H1 (cell line): ENCODE measurements around the gene FES. TPM values are rescaled to one million over a fixed set of nuclear protein-coding genes. Genes with fewer than 3 reads are reported as not detected.

ENCODE experiments used
- CTCF ChIA-PET: fragments of 300-600 bp; sonication (Branson Sonifier 250); formaldehyde crosslinking; loops from one replicate; lab custom pipeline; 2021; ENCODE audit not compliant: partially characterized antibody; lab: Charles Lee
- POLR2A ChIA-PET: fragments of 300-600 bp; sonication (Branson Sonifier 250); formaldehyde crosslinking; loops from one replicate; lab custom pipeline; 2021; ENCODE audit warnings: inconsistent platforms; ENCODE audit not compliant: partially characterized antibody; lab: Charles Lee
- DNase-seq, 2 experiments: peaks; one replicate each; pipeline versions ENCODE4 v3.0.0 to v3.0.0-alpha.2; 2010 to 2022; ENCODE audit warnings: low spot score in 2 of 2, low read depth in 1 of 2, mixed read lengths in 1 of 2
- FAIRE-seq: peaks from 2 replicates; lab custom pipeline; 2011; peaks lifted over from hg19 to GRCh38; lab: Jason Lieb, UNC
- H2AFZ ChIP-seq: 2 replicates; pipeline ENCODE4 v1.8.1; 2012; ENCODE audit warnings: low read length, inconsistent platforms
- H2AK5ac ChIP-seq: 2 replicates; pipeline ENCODE4 v1.6.1; 2013; ENCODE audit warnings: low read depth, low read length
- H2BK120ac ChIP-seq: replicated peaks from 2 replicates; pipeline ENCODE3; 2013; ENCODE audit warnings: low read depth, low read length, inconsistent platforms
- H2BK12ac ChIP-seq: 2 replicates; pipeline ENCODE4 v1.6.1; 2013; ENCODE audit warnings: low read depth, low read length
- H2BK15ac ChIP-seq: 2 replicates; pipeline ENCODE4 v1.6.1; 2013; ENCODE audit warnings: low read length
- H2BK20ac ChIP-seq: 2 replicates; pipeline ENCODE4 v1.6.1; 2013; ENCODE audit warnings: low read length
- H2BK5ac ChIP-seq: 2 replicates; pipeline ENCODE4 v1.6.1; 2013; ENCODE audit warnings: low read depth, low read length
- H3K14ac ChIP-seq: 2 replicates; pipeline ENCODE4 v1.6.1; 2013; ENCODE audit warnings: inconsistent platforms; ENCODE audit not compliant: insufficient read length
- H3K18ac ChIP-seq: 2 replicates; pipeline ENCODE4 v1.6.1; 2013; ENCODE audit warnings: low read length; ENCODE audit errors: extremely low read depth
- H3K23ac ChIP-seq: 2 replicates; pipeline ENCODE4 v1.6.1; 2013; ENCODE audit warnings: inconsistent platforms; ENCODE audit not compliant: insufficient read length
- H3K23me2 ChIP-seq: 2 replicates; pipeline ENCODE4 v1.6.1; 2013; ENCODE audit warnings: low read depth, low read length
- H3K27ac ChIP-seq: 2 replicates; pipeline ENCODE4 v1.6.1; 2011; ENCODE audit warnings: low read depth, low read length, inconsistent platforms
- H3K27me3 ChIP-seq, 4 experiments: replicated peaks in 1 of 4; 1 replicate in 1 of 4; 2 replicates in 3 of 4; pipeline versions ENCODE4 v1.6.1 to v1.8.1; 2011 to 2013; ENCODE audit warnings: low read length in 3 of 4, mild to moderate bottlenecking in 3 of 4, inconsistent platforms in 2 of 4, mixed read lengths in 2 of 4, moderate library complexity in 1 of 4; ENCODE audit not compliant: control insufficient read depth in 3 of 4, insufficient read depth in 3 of 4; ENCODE audit errors: extremely low read depth in 1 of 4
- H3K36me3 ChIP-seq, 4 experiments: 2 replicates each; pipeline versions ENCODE4 v1.6.1 to v1.8.1; 2011 to 2013; ENCODE audit warnings: mild to moderate bottlenecking in 4 of 4, low read length in 3 of 4, moderate library complexity in 2 of 4, control low read depth in 1 of 4, inconsistent platforms in 1 of 4; ENCODE audit not compliant: insufficient read depth in 4 of 4, control insufficient read depth in 2 of 4
- H3K4ac ChIP-seq: replicated peaks from 2 replicates; pipeline ENCODE3; 2013; ENCODE audit warnings: low read length, low read depth, mixed read lengths, inconsistent platforms; ENCODE audit not compliant: insufficient read length
- H3K4me1 ChIP-seq, 4 experiments: replicated peaks in 1 of 4; 1 replicate in 1 of 4; 2 replicates in 3 of 4; pipeline versions ENCODE4 v1.6.1 to v1.8.1; 2011 to 2013; ENCODE audit warnings: low read length in 3 of 4, inconsistent platforms in 2 of 4, mixed read lengths in 1 of 4; ENCODE audit not compliant: insufficient read depth in 4 of 4, control insufficient read depth in 3 of 4
- H3K4me2 ChIP-seq, 2 experiments: 2 replicates each; pipeline versions ENCODE4 v1.6.1 to v1.8.1; 2011 to 2013; ENCODE audit warnings: low read depth in 2 of 2, low read length in 2 of 2, control low read depth in 1 of 2, inconsistent platforms in 1 of 2, mild to moderate bottlenecking in 1 of 2; ENCODE audit not compliant: insufficient read depth in 1 of 2
- H3K4me3 ChIP-seq, 4 experiments: fragments of 200-600, 300-600 bp in 1 of 4; sonication (generic), shearing (Covaris generic), sonication (Bioruptor Twin) in 1 of 4; 2 replicates each; pipeline versions ENCODE4 v1.5.1 to v1.8.1; 2011 to 2016; ENCODE audit warnings: low read length in 4 of 4, low read depth in 3 of 4, control low read depth in 2 of 4, inconsistent platforms in 2 of 4, mild to moderate bottlenecking in 2 of 4, mixed read lengths in 1 of 4, moderate library complexity in 1 of 4; ENCODE audit not compliant: insufficient read depth in 2 of 4; ENCODE audit errors: extremely low read depth in 1 of 4
- H3K56ac ChIP-seq: replicated peaks from 2 replicates; pipeline ENCODE3; 2013; ENCODE audit warnings: low read depth, mild to moderate bottlenecking, mixed read lengths, low read length, inconsistent platforms; ENCODE audit not compliant: insufficient read length
- H3K79me1 ChIP-seq: 2 replicates; pipeline ENCODE4 v1.6.1; 2013; ENCODE audit warnings: low read depth, low read length, control low read depth
- H3K79me2 ChIP-seq, 2 experiments: 2 replicates each; pipeline versions ENCODE4 v1.6.1 to v1.8.1; 2012 to 2013; ENCODE audit warnings: low read length in 2 of 2, mild to moderate bottlenecking in 2 of 2, inconsistent platforms in 1 of 2; ENCODE audit not compliant: insufficient read depth in 2 of 2, control insufficient read depth in 1 of 2
- H3K9ac ChIP-seq, 4 experiments: replicated peaks in 1 of 4; 1 replicate in 1 of 4; 2 replicates in 3 of 4; pipeline versions ENCODE4 v1.6.1 to v1.8.1; 2011 to 2013; ENCODE audit warnings: low read depth in 3 of 4, low read length in 3 of 4, control low read depth in 2 of 4, mild to moderate bottlenecking in 2 of 4, moderate library complexity in 2 of 4, inconsistent platforms in 1 of 4; ENCODE audit errors: extremely low read depth in 1 of 4
- H3K9me3 ChIP-seq, 2 experiments: 2 replicates each; pipeline versions ENCODE4 v1.6.1 to v1.8.1; 2012 to 2013; ENCODE audit warnings: mild to moderate bottlenecking in 2 of 2, moderate library complexity in 2 of 2, control low read depth in 1 of 2, inconsistent platforms in 1 of 2, low read depth in 1 of 2, low read length in 1 of 2, mixed read lengths in 1 of 2; ENCODE audit not compliant: insufficient read depth in 2 of 2
- H4K20me1 ChIP-seq, 2 experiments: replicated peaks in 1 of 2; 2 replicates each; pipeline versions ENCODE3 to v1.8.1; 2011 to 2013; ENCODE audit warnings: inconsistent platforms in 2 of 2, low read length in 2 of 2, mild to moderate bottlenecking in 1 of 2; ENCODE audit not compliant: insufficient read depth in 2 of 2, control insufficient read depth in 1 of 2
- H4K5ac ChIP-seq: 2 replicates; pipeline ENCODE4 v1.6.1; 2013; ENCODE audit warnings: low read length, low read depth, mixed read lengths, inconsistent platforms; ENCODE audit not compliant: insufficient read length
- H4K8ac ChIP-seq: 2 replicates; pipeline ENCODE4 v1.8.0; 2013; ENCODE audit warnings: mild to moderate bottlenecking, moderate library complexity, low read length, inconsistent platforms; ENCODE audit not compliant: insufficient read depth; ENCODE audit errors: extremely low read depth
- H4K91ac ChIP-seq: replicated peaks from 2 replicates; pipeline ENCODE3; 2013; ENCODE audit warnings: low read length, mixed read lengths, inconsistent platforms; ENCODE audit not compliant: insufficient read length
- BRCA1 ChIP-seq: IDR thresholded peaks from 2 replicates; pipeline ENCODE4 v1.6.1; 2012; ENCODE audit warnings: low read depth, low read length, improper control_type of control experiment
- CBX8 ChIP-seq: fragments of 300-800, 300-1000 bp; sonication (generic); IDR thresholded peaks from 2 replicates; pipeline ENCODE4 v1.7.1; 2016; ENCODE audit warnings: low read depth, low read length, borderline replicate concordance
- KDM5A ChIP-seq: fragments of 200-600 bp; IDR thresholded peaks from 2 replicates; pipeline ENCODE4 v1.7.1; 2012; ENCODE audit warnings: mild to moderate bottlenecking, low read length, inconsistent platforms, mixed read lengths
- RAD21 ChIP-seq, 2 experiments: IDR thresholded peaks in 1 of 2; conservative IDR thresholded peaks in 1 of 2; 2 replicates each; pipeline ENCODE4 v1.6.1; 2011; ENCODE audit warnings: low read depth in 2 of 2, low read length in 2 of 2, improper control_type of control experiment in 1 of 2, inconsistent platforms in 1 of 2, mild to moderate bottlenecking in 1 of 2, moderate library complexity in 1 of 2
- RBBP5 ChIP-seq: IDR thresholded peaks from 2 replicates; pipeline ENCODE4 v1.7.1; 2012; ENCODE audit warnings: low read depth, mild to moderate bottlenecking, inconsistent platforms, low read length, moderate library complexity, borderline replicate concordance
- RXRA ChIP-seq: IDR thresholded peaks from 2 replicates; pipeline ENCODE4 v1.6.1; 2011; ENCODE audit warnings: low read depth, mild to moderate bottlenecking, low read length, moderate library complexity; ENCODE audit not compliant: insufficient read depth
- SIX5 ChIP-seq: IDR thresholded peaks from 2 replicates; pipeline ENCODE4 v1.6.1; 2011; ENCODE audit warnings: mild to moderate bottlenecking, low read depth, low read length
- SP2 ChIP-seq: IDR thresholded peaks from 2 replicates; pipeline ENCODE4 v1.6.1; 2012; ENCODE audit warnings: mild to moderate bottlenecking, low read length, inconsistent platforms
- TBP ChIP-seq: IDR thresholded peaks from 2 replicates; pipeline ENCODE4 v1.6.1; 2011; ENCODE audit warnings: low read depth, low read length, improper control_type of control experiment
- TEAD4 ChIP-seq: IDR thresholded peaks from 2 replicates; pipeline ENCODE4 v1.6.1; 2012; ENCODE audit warnings: low read depth, low read length, inconsistent platforms, mixed read lengths
- WGBS, 2 experiments: shearing (Covaris generic) in 1 of 2; methylation state at CpG; one replicate each; pipeline versions ENCODE4 v1.1.6 to v1.1.7; 2013 to 2015; ENCODE audit warnings: low lambda C conversion rate in 2 of 2, mixed read lengths in 2 of 2, inconsistent platforms in 1 of 2, low coverage in 1 of 2, missing lambda C conversion rate in 1 of 2; ENCODE audit not compliant: insufficient replicate concordance in 2 of 2, insufficient coverage in 1 of 2, insufficient read length in 1 of 2; ENCODE audit errors: extremely low coverage in 1 of 2, missing lambda C conversion rate in 1 of 2; 5-methylcytosine and 5-hydroxymethylcytosine counted together
- polyA plus RNA-seq, 7 experiments: library from polyadenylated mRNA; depleted of rRNA in 3 of 7; stranded (reverse) in 5 of 7; unstranded in 2 of 7; fragments of >200 nt in 5 of 7; fragments of 200-250 nt in 2 of 7; gene quantifications; 1 replicate in 5 of 7; 2 replicates in 1 of 7; 4 replicates in 1 of 7; pipeline versions ENCODE4 v1.2.1 to v1.2.3, GENCODE V29; 2011 to 2013; ENCODE audit warnings: missing spikeins in 2 of 7, mixed read lengths in 2 of 7
- total RNA-seq: library from RNA; stranded (reverse); fragmentation: NEBNext Ultra II Directional; extraction: Animal tissue kit (Norgen Biotek cat#: 25700); gene quantifications from 2 replicates; pipeline ENCODE4 v1.2.1, GENCODE V29; 2021
- TF ChIP-seq, protein P1 (sequence below): IDR thresholded peaks from 2 replicates; pipeline ENCODE4 v1.6.1; 2011; ENCODE audit warnings: low read depth, mild to moderate bottlenecking, low read length; ENCODE audit not compliant: insufficient read depth
- TF ChIP-seq, protein P2 (sequence below): IDR thresholded peaks from 2 replicates; pipeline ENCODE4 v1.6.1; 2012; ENCODE audit warnings: inconsistent platforms

Gene FES
- total and polyA plus RNA-seq, 2 of the 8 experiments (the other 6 are each of a cell fraction or from before 2014, with no cell fraction given), result 8.5 to 8.6 TPM

DNA sequence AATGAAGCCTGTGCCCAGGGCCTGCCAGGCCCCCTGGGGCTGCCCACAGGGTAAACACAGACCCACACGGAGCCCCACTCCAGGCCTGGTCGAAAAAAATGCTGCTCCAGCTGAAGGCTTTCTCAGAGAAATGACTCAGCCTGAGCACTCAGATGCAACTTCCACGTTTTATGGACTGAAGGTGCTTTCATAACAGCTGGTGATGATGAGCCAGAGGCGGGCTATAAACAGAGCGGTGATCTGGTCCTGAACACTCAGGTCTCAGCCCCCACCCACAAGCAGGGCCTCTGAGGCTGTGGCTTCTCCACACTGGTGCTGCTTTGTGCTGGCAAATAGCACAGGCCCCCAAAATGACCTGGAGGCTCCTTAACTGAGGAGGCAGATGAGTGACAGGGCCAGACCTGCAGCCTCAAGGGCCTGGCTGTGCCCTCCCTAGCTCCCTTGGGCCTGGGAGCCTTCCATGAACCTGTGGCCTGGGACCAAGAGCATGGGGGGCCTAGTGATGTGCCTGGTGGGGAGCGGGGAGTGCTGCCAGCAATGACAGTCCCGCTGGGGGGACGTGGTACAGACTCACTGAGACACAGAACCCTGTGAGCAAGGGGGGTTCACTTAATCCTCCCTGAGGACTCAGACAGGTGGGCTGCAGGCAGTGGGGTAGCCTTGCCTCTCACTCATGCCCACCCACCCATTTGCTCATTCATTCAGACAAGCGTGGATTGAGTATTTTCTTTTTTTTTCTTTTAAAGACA lies 38.9 kb upstream of the FES start:
- Histone ChIP-seq H2AFZ (no peak overlapping the region), H4K20me1 (no peaks in the 10 kb centered on the region), H3K79me1 (no peaks in the 10 kb centered on the region), H3K56ac (no peak overlapping the region), H3K18ac (no peak overlapping the region; the same call in 1 of the 2 replicates), H3K36me3 (no peaks in the 10 kb centered on the region), H3K9ac (no peak overlapping the region), H2BK12ac (no peak overlapping the region), H2BK5ac (0 out of 2 replicates have a peak overlapping the region, but pooled peaks have one; percentile 18), H3K4me3 (no peak overlapping the region), H4K91ac (no peak overlapping the region), H2BK20ac (no peak overlapping the region), H4K8ac (peak overlapping the region; percentile 29; the same call in 1 of the 2 replicates), H3K4ac (no peak overlapping the region), H3K23ac (no peak overlapping the region), H3K4me1 (peaks cover 3 to 6% (median 3%) of the 10 kb centered on the region in 4 experiments; a peak in 4 of 7 replicates), H2BK120ac (no peak overlapping the region), H3K9me3 (no peaks in the 10 kb centered on the region), H3K79me2 (no peaks in the 10 kb centered on the region), H3K27me3 (no peaks in the 10 kb centered on the region), H2BK15ac (peak overlapping the region; percentile 72; the same call in 1 of the 2 replicates), H2AK5ac (no peak overlapping the region), H3K23me2 (no peaks in the 10 kb centered on the region), H3K4me2 (no peak overlapping the region), H4K5ac (no peak overlapping the region), H3K14ac (no peak overlapping the region), H3K27ac (no peak overlapping the region)
- WGBS, 2 experiments, result 83% methylated on average over 9 of the region's 9 CpGs; no CpG with 5 or more reads in 1 of the 2 experiments
- CTCF ChIA-PET, result interaction anchor here (1.1 to 3.1 kb wide), 2 partner anchors 10 to 41 kb away, joined by 3 to 20 read pairs; no protein-coding TSS in a partner anchor
- FAIRE-seq (no peak), DNase-seq (no peak)
- POLR2A ChIA-PET, result no interaction called here
- TF ChIP-seq SIX5, result no peak
- no peak for TF ChIP-seq KDM5A
- TF ChIP-seq RXRA, result no peak
- no peak for TF ChIP-seq TBP
- no peak for TF ChIP-seq BRCA1
- TF ChIP-seq RBBP5, result no peak
- TF ChIP-seq CBX8, result no peak
- no peak for TF ChIP-seq RAD21 (IDR thresholded peaks at IDR 0.05 in 1 of 2, conservative IDR thresholded peaks at IDR 0.05 in 1 of 2; ENCODE audit: low read depth in 2 of 2, low read length in 2 of 2)
- TF ChIP-seq SP2, result no peak
- no peak for TF ChIP-seq TEAD4
- TF ChIP-seq, protein P1, sequence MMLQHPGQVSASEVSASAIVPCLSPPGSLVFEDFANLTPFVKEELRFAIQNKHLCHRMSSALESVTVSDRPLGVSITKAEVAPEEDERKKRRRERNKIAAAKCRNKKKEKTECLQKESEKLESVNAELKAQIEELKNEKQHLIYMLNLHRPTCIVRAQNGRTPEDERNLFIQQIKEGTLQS, result no peak
- TF ChIP-seq, protein P2, sequence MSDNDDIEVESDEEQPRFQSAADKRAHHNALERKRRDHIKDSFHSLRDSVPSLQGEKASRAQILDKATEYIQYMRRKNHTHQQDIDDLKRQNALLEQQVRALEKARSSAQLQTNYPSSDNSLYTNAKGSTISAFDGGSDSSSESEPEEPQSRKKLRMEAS, result no peak
